Fibroblast of villous mesenchyme (primary cell): ENCODE data around the gene WNT9A. TPM values are rescaled to one million over a fixed set of nuclear protein-coding genes. Genes with fewer than 3 reads are reported as not detected.

Experiments
- DNase-seq: peaks from one replicate; pipeline ENCODE4 v3.0.0-alpha.2; 2010; ENCODE audit warnings: low read depth
- H3K4me3 ChIP-seq: 2 replicates; pipeline ENCODE4 v1.5.1; 2011; ENCODE audit warnings: low read depth, mild to moderate bottlenecking, low read length
- total RNA-seq: library from RNA; depleted of rRNA; stranded (reverse); fragments of >200 nt; gene quantifications from 2 replicates; pipeline ENCODE4 v1.2.3, GENCODE V29; 2012
- TF ChIP-seq, protein P1 (sequence below): IDR thresholded peaks from 2 replicates; pipeline ENCODE4 v1.5.1; 2012; ENCODE audit warnings: low read depth, mild to moderate bottlenecking, low read length; ENCODE audit not compliant: insufficient read depth

WNT9A gene
- total RNA-seq, 1 donor = under 0.01 TPM

GRCh38 chr1:227899141-227899819 lies 48.5 kb downstream of the WNT9A start:
- H3K4me3 ChIP-seq = no peak overlapping the region
- TF ChIP-seq, protein P1, sequence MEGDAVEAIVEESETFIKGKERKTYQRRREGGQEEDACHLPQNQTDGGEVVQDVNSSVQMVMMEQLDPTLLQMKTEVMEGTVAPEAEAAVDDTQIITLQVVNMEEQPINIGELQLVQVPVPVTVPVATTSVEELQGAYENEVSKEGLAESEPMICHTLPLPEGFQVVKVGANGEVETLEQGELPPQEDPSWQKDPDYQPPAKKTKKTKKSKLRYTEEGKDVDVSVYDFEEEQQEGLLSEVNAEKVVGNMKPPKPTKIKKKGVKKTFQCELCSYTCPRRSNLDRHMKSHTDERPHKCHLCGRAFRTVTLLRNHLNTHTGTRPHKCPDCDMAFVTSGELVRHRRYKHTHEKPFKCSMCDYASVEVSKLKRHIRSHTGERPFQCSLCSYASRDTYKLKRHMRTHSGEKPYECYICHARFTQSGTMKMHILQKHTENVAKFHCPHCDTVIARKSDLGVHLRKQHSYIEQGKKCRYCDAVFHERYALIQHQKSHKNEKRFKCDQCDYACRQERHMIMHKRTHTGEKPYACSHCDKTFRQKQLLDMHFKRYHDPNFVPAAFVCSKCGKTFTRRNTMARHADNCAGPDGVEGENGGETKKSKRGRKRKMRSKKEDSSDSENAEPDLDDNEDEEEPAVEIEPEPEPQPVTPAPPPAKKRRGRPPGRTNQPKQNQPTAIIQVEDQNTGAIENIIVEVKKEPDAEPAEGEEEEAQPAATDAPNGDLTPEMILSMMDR = no peak
- no peak for DNase-seq

GRCh38 chr1:227898502-227899140 lies 49.1 kb downstream of the WNT9A start:
- DNase-seq = no peak
- H3K4me3 ChIP-seq = no peak overlapping the region
- TF ChIP-seq, protein P1 = no peak

- TF ChIP-seq, protein P1 = no peak
- no peak for DNase-seq
- no peak overlapping the region for H3K4me3 ChIP-seq
Observed at GRCh38 chr1:227897704-227898438, 49.9 kb downstream of the WNT9A start.

GRCh38 chr1:227896710-227897655 lies 50.7 kb downstream of the WNT9A start:
- DNase-seq = no peak
- TF ChIP-seq, protein P1 = no peak
- H3K4me3 ChIP-seq = no peak overlapping the region

DNA sequence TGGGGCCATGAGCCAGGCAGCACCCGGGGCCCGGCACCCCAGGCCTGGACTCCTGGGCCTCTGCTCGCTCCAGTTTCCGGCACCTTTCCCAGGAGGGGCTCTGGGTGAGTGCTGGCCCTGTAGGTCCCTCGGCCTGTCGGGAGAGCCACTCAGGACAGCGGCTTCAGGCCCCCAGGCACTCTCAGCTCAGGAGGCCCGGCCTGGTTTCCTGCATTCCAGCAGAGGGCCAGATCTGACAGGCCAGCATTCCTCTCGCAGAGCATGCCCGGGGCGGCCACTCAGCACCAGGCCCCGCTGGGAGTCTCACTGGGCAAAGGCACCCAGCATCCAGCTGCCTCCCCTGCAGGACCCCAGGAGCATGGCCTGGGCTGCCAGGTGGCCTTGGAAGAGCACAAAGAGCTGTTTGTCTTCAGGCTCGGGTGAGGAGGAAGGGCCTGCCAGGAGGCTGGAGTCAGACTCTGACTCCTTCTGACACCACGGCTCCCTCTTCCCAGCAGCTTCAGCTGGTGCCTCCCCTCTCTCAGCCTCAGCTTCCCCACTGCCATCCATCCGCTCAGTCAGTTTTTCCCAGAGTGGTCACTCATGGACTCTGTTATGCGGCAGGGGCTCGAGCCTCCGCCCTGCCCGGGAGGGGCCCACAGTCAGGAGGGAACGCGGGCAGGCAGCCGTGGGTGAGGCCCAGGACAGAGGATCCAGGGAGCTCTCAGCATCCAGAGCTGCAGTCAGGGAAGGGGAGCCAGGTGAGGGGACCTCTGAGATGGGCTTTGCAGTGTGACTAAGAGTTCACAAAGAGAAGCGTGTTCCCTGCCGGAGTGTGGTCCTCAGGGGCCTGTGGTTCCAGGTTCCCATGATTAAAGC lies 51.7 kb downstream of the WNT9A start:
- no peak overlapping the region for H3K4me3 ChIP-seq
- TF ChIP-seq, protein P1 = no peak
- DNase-seq = no peak
